Fibroblast of lung (primary cell): ENCODE results near the gene RASL11A. TPM values are rescaled to one million over a fixed set of nuclear protein-coding genes. Genes with fewer than 3 reads are reported as not detected.

Experiments used
- DNase-seq, 2 donors: peaks; one replicate each; pipeline versions ENCODE4 v3.0.0 to v3.0.0-alpha.2; 2010; ENCODE audit warnings: low read depth in 2 of 2
- H2AFZ ChIP-seq: 2 replicates; pipeline ENCODE4 v1.5.1; 2012; ENCODE audit warnings: low read length, control low read depth, inconsistent platforms
- H3K27ac ChIP-seq: 2 replicates; pipeline ENCODE4 v1.5.1; 2011; ENCODE audit warnings: low read length, control low read depth; ENCODE audit not compliant: insufficient read depth
- H3K27me3 ChIP-seq: 2 replicates; pipeline ENCODE4 v1.5.1; 2011; ENCODE audit warnings: mild to moderate bottlenecking, low read length; ENCODE audit not compliant: control insufficient read depth, insufficient read depth
- H3K36me3 ChIP-seq: 2 replicates; pipeline ENCODE4 v1.5.1; 2011; ENCODE audit warnings: low read length; ENCODE audit not compliant: control insufficient read depth, insufficient read depth
- H3K4me1 ChIP-seq: 2 replicates; pipeline ENCODE4 v1.5.1; 2011; ENCODE audit warnings: low read length; ENCODE audit not compliant: control insufficient read depth, insufficient read depth; ENCODE audit errors: extremely low read depth
- H3K4me2 ChIP-seq: 2 replicates; pipeline ENCODE4 v1.5.1; 2011; ENCODE audit warnings: low read length, control low read depth; ENCODE audit not compliant: insufficient read depth; ENCODE audit errors: extremely low read depth
- H3K4me3 ChIP-seq, 4 experiments: fragments of 200-600 bp in 1 of 4; sonication (generic) in 1 of 4; replicated peaks in 1 of 4; 2 replicates each; pipeline ENCODE4 v1.5.1; 2011 to 2016; ENCODE audit warnings: low read length in 4 of 4, low read depth in 3 of 4, mild to moderate bottlenecking in 3 of 4, control low read depth in 2 of 4, inconsistent platforms in 1 of 4, mixed read lengths in 1 of 4; ENCODE audit not compliant: insufficient read depth in 1 of 4; ENCODE audit errors: control extremely low read depth in 1 of 4
- H3K79me2 ChIP-seq: 2 replicates; pipeline ENCODE4 v1.5.1; 2012; ENCODE audit warnings: mild to moderate bottlenecking, low read length, inconsistent platforms; ENCODE audit not compliant: control insufficient read depth, insufficient read depth
- H3K9ac ChIP-seq: 2 replicates; pipeline ENCODE4 v1.5.1; 2011; ENCODE audit warnings: mild to moderate bottlenecking, low read length, control low read depth; ENCODE audit not compliant: insufficient read depth
- H3K9me3 ChIP-seq: 2 replicates; pipeline ENCODE4 v1.5.1; 2012; ENCODE audit warnings: low read depth, low read length; ENCODE audit not compliant: control insufficient read depth, insufficient read depth
- H4K20me1 ChIP-seq: 2 replicates; pipeline ENCODE4 v1.5.1; 2011; ENCODE audit warnings: low read length; ENCODE audit not compliant: control insufficient read depth, insufficient read depth; ENCODE audit errors: extremely low read depth
- EZH2 ChIP-seq: IDR thresholded peaks from 2 replicates; pipeline ENCODE4 v1.5.1; 2012; ENCODE audit warnings: low read length, control low read depth, mild to moderate bottlenecking; ENCODE audit errors: missing control alignments
- polyA plus RNA-seq, 2 donors: library from polyadenylated mRNA; depleted of rRNA in 1 of 2; stranded (reverse) in 1 of 2; unstranded in 1 of 2; fragments of >200 nt; gene quantifications; 2 replicates each; pipeline ENCODE4 v1.2.1, GENCODE V29; 2011 to 2012; ENCODE audit warnings: missing spikeins in 1 of 2
- total RNA-seq: library from RNA; depleted of rRNA; stranded (reverse); fragments of >200 nt; gene quantifications from 2 replicates; pipeline ENCODE4 v1.2.1, GENCODE V29; 2014
- TF ChIP-seq, protein P1 (sequence below), 2 donors: IDR thresholded peaks in 1 of 2; conservative IDR thresholded peaks in 1 of 2; 1 replicate in 1 of 2; 2 replicates in 1 of 2; pipeline ENCODE4 v1.5.1; 2011 to 2012; ENCODE audit warnings: low read length in 2 of 2, control low read depth in 1 of 2, inconsistent platforms in 1 of 2, low read depth in 1 of 2, mild to moderate bottlenecking in 1 of 2

The RASL11A gene
- total and polyA plus RNA-seq, 2 donors (not counting 1 experiment from before 2014, with no cell fraction given), result 10.4 to 73.5 TPM

DNA sequence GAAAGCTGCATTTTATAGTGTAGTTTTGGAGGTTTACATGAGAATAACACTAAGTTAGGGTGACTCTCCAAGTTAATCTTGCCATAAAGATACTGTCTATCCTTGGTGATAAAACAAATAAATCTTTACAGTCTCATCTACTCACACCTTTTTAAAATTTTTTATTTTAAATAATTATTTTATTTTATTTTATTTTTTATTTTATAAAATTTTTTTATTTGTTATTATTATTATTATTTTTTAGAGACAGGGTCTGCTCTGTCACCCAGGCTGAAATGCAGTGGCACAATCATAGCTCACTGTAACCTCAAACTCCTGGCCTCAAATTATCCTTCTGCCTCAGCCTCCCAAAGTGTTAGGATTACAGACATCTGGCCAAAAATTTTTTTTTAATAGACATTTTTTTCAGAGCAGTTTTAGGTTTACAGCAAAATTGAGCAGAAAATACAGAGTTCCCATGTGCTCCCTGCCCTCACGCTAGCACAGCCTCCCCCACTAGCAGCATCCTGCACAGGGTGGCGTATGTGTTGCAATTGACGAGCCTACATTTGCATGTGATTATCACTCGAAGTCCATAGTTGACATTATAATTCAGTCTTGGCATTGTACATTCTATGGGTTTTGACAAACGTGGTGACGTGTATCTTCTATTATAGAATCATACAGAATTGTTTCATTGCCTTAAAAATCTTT lies 41.0 kb downstream of the RASL11A start:
- Histone ChIP-seq H3K9ac (no peak overlapping the region), H3K4me1 (no peaks in the 10 kb centered on the region), H3K4me3 (no peak overlapping the region), H3K79me2 (no peaks in the 10 kb centered on the region), H3K9me3 (no peaks in the 10 kb centered on the region), H3K27me3 (peaks cover 3% of the 10 kb centered on the region), H2AFZ (no peak overlapping the region), H3K36me3 (no peaks in the 10 kb centered on the region), H3K4me2 (no peak overlapping the region), H4K20me1 (no peaks in the 10 kb centered on the region), H3K27ac (no peak overlapping the region)
- no peak for DNase-seq
- no peak for TF ChIP-seq EZH2
- TF ChIP-seq, protein P1, sequence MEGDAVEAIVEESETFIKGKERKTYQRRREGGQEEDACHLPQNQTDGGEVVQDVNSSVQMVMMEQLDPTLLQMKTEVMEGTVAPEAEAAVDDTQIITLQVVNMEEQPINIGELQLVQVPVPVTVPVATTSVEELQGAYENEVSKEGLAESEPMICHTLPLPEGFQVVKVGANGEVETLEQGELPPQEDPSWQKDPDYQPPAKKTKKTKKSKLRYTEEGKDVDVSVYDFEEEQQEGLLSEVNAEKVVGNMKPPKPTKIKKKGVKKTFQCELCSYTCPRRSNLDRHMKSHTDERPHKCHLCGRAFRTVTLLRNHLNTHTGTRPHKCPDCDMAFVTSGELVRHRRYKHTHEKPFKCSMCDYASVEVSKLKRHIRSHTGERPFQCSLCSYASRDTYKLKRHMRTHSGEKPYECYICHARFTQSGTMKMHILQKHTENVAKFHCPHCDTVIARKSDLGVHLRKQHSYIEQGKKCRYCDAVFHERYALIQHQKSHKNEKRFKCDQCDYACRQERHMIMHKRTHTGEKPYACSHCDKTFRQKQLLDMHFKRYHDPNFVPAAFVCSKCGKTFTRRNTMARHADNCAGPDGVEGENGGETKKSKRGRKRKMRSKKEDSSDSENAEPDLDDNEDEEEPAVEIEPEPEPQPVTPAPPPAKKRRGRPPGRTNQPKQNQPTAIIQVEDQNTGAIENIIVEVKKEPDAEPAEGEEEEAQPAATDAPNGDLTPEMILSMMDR (conservative IDR thresholded peaks at IDR 0.05 in 1 of 2, IDR thresholded peaks at IDR 0.05 in 1 of 2; ENCODE audit: low read depth in 1 of 2, low read length in 2 of 2), result no peak

DNA sequence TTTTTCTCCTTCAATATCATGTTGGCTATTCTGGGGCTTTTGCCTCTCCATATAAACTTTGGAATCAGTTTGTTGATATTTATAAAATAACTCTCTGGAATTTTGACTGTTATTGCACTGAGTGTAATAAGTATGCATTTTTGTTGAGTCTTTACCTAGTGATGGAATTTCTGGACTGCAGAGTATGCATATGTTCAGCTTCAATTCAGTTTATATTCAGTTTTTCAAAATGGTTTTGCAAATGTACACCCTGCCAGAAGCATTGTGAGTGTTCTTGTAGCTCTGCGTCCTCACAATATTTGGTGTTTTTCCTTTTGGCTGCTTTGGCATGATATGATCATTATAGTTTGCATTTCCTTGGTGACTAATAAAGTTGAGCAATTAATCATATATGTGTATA lies 43.1 kb downstream of the RASL11A start:
- Histone ChIP-seq H2AFZ (no peak overlapping the region), H4K20me1 (no peaks in the 10 kb centered on the region)
- TF ChIP-seq, protein P1 (conservative IDR thresholded peaks at IDR 0.05 in 1 of 2, IDR thresholded peaks at IDR 0.05 in 1 of 2; ENCODE audit: low read depth in 1 of 2, low read length in 2 of 2), result no peak
- no peak for TF ChIP-seq EZH2

DNA sequence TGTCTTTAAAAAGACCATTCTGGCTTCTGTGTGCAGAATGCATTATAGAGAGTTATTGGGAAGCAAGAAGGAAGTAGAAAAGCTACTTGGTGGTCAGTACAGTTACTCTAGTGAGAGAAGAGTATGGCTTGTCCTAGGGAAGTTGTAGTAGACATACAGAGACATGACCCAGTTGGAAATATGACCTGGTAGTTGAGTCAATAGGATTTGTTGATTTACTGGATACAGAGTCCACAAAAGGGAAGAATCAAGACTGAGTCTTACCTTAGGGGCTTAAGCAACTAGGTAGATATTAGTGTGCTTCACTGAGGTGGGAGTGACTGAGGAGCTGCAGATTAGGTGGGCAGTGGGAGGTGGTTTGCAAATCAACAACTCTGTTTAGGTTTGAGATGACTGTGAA lies 48.8 kb downstream of the RASL11A start:
- H3K36me3 ChIP-seq, result no peaks in the 10 kb centered on the region
- H3K27ac ChIP-seq, result no peak overlapping the region
- TF ChIP-seq, protein P1 (conservative IDR thresholded peaks at IDR 0.05 in 1 of 2, IDR thresholded peaks at IDR 0.05 in 1 of 2; ENCODE audit: low read depth in 1 of 2, low read length in 2 of 2), result no peak
- TF ChIP-seq EZH2, result no peak
- H3K27me3 ChIP-seq, result peaks cover 18% of the 10 kb centered on the region
- no peaks in the 10 kb centered on the region for H3K79me2 ChIP-seq
- no peak overlapping the region for H3K9ac ChIP-seq
- no peaks in the 10 kb centered on the region for H4K20me1 ChIP-seq
- DNase-seq, result no peak
- no peak overlapping the region for H3K4me3 ChIP-seq
- no peaks in the 10 kb centered on the region for H3K9me3 ChIP-seq
- H3K4me2 ChIP-seq, result no peak overlapping the region
- no peak overlapping the region for H2AFZ ChIP-seq
- H3K4me1 ChIP-seq, result no peaks in the 10 kb centered on the region

More for the DNA sequence above, 43.1 kb downstream of the RASL11A start:
- Histone ChIP-seq H3K4me2 (no peak overlapping the region), H3K79me2 (no peaks in the 10 kb centered on the region), H3K9me3 (no peaks in the 10 kb centered on the region), H3K27me3 (peaks cover 7% of the 10 kb centered on the region), H3K9ac (no peak overlapping the region), H3K4me3 (no peak overlapping the region), H3K4me1 (no peaks in the 10 kb centered on the region), H3K27ac (no peak overlapping the region), H3K36me3 (no peaks in the 10 kb centered on the region)
- no peak for DNase-seq
